Neural progenitor cell (in vitro differentiated cells): ENCODE results near the gene FBXL22. TPM values are rescaled to one million over a fixed set of nuclear protein-coding genes. Genes with fewer than 3 reads are reported as not detected.

Source experiments
- DNase-seq: peaks from one replicate; pipeline ENCODE4 v3.0.0-alpha.2; 2016; ENCODE audit warnings: low spot score
- H2AFZ ChIP-seq: fragments of 200-600 bp; sonication (generic); replicated peaks from 2 replicates; pipeline ENCODE4 v1.6.1; 2016; ENCODE audit warnings: antibody characterized with exemption
- H3F3A ChIP-seq: fragments of 200-600 bp; sonication (generic); 2 replicates; pipeline ENCODE4 v1.6.1; 2016; ENCODE audit warnings: antibody characterized with exemption, low read depth
- H3K27ac ChIP-seq: fragments of 200-600 bp; sonication (generic); 2 replicates; pipeline ENCODE4 v1.5.1; 2016; ENCODE audit warnings: mild to moderate bottlenecking
- H3K27me3 ChIP-seq: fragments of 200-600 bp; sonication (generic); 2 replicates; pipeline ENCODE4 v1.6.1; 2016; ENCODE audit warnings: mild to moderate bottlenecking, moderate library complexity
- H3K36me3 ChIP-seq: fragments of 200-600 bp; sonication (generic); 2 replicates; pipeline ENCODE4 v1.5.1; 2016
- H3K4me1 ChIP-seq: fragments of 200-600 bp; sonication (generic); 2 replicates; pipeline ENCODE4 v1.6.1; 2016; ENCODE audit warnings: mixed run types
- H3K4me2 ChIP-seq: fragments of 200-600 bp; sonication (generic); 2 replicates; pipeline ENCODE4 v1.6.1; 2016
- H3K4me3 ChIP-seq: fragments of 200-600 bp; sonication (generic); 2 replicates; pipeline ENCODE4 v1.5.1; 2016
- H3K79me2 ChIP-seq: fragments of 200-600 bp; sonication (generic); 2 replicates; pipeline ENCODE4 v1.6.1; 2016; ENCODE audit warnings: low read depth
- H3K9ac ChIP-seq: fragments of 200-600 bp; sonication (generic); 2 replicates; pipeline ENCODE4 v1.6.1; 2016
- H3K9me3 ChIP-seq: fragments of 200-600 bp; sonication (generic); 2 replicates; pipeline ENCODE4 v1.5.1; 2016; ENCODE audit warnings: low read depth
- H4K20me1 ChIP-seq: fragments of 200-600 bp; sonication (generic); 2 replicates; pipeline ENCODE4 v1.6.1; 2016; ENCODE audit warnings: low read depth
- H3K27ac Mint-ChIP-seq: 3 replicates; pipeline ENCODE4 v1.8.0; 2021; ENCODE audit warnings: mixed read lengths
- H3K27me3 Mint-ChIP-seq: 2 replicates; pipeline ENCODE4 v1.8.0; 2022; ENCODE audit warnings: low read depth, mild to moderate bottlenecking, inconsistent platforms, moderate library complexity, mixed read lengths; ENCODE audit not compliant: insufficient read depth
- H3K36me3 Mint-ChIP-seq: 3 replicates; pipeline ENCODE4 v1.8.0; 2021; ENCODE audit warnings: mixed read lengths
- H3K4me1 Mint-ChIP-seq: 3 replicates; pipeline ENCODE4 v1.8.0; 2021; ENCODE audit warnings: mixed read lengths
- H3K4me3 Mint-ChIP-seq: 3 replicates; pipeline ENCODE4 v1.8.0; 2021; ENCODE audit warnings: mild to moderate bottlenecking, moderate library complexity, mixed read lengths
- H3K9me3 Mint-ChIP-seq: 3 replicates; pipeline ENCODE4 v1.8.0; 2020; ENCODE audit warnings: mixed read lengths
- EZH2 ChIP-seq: fragments of 200-600 bp; sonication (generic); IDR thresholded peaks from 2 replicates; pipeline ENCODE4 v1.6.1; 2017; ENCODE audit warnings: antibody characterized with exemption, mild to moderate bottlenecking, moderate library complexity
- EZH2phosphoT487 ChIP-seq: fragments of 200-600 bp; sonication (generic); IDR thresholded peaks from 2 replicates; pipeline ENCODE4 v1.6.1; 2017; ENCODE audit warnings: antibody characterized with exemption
- total RNA-seq: library from RNA; depleted of rRNA; stranded (reverse); fragments of >200 nt; gene quantifications from 2 replicates; pipeline ENCODE4 v1.2.3, GENCODE V29; 2015; ENCODE audit warnings: low replicate concordance
- TF ChIP-seq, protein P1 (sequence below): fragments of 200-600 bp; sonication (generic); IDR thresholded peaks from 2 replicates; pipeline ENCODE4 v1.5.1; 2017; ENCODE audit warnings: antibody characterized with exemption, mild to moderate bottlenecking

FBXL22 gene
- total RNA-seq, 1 donor from 2014 or later, result 0.71 TPM

DNA sequence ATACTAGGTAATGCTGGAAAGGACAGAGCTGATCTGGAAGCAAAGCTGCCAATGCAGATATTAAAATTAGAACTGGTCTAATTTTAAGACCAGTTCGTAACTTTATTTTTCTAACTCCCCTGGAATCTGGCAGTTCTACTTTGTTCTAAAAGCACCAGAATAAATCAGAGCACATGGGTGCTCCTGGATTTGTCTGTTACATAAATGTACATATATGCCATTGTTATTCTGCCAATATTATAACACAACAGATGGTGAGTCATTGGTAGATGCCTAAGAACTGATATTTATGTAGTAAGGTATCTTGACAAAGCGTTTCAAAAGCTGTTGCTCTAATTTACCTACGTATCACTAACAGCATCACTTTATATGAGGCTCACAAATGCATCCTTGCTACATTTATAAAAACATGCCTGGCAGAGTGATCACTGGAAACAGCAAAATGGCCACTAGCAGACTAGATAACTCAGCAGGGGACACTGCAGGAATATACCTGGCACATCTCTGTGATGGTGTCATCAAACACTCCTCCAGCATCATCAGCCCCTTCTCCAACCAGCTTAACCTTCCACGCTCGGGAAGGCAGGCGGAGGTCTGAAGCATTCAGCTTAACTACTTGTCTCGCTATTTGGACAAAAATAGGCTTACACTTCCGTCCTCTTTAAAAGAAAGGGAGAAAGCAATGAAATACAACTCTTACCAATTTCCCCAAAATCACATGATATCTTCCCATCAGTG lies 26.2 kb downstream of the FBXL22 start:
- DNase-seq, result no peak
- H3K9ac ChIP-seq, result no peak overlapping the region
- Mint-ChIP-seq H3K36me3 (peaks cover 37% of the 10 kb centered on the region), H3K9me3 (peaks cover 10% of the 10 kb centered on the region), H3K4me1 (no peaks in the 10 kb centered on the region), H3K27me3 (no peaks in the 10 kb centered on the region), H3K27ac (no peak overlapping the region), H3K4me3 (no peak overlapping the region)
- H3F3A ChIP-seq, result no peaks in the 10 kb centered on the region
- H3K4me3 ChIP-seq, result no peak overlapping the region
- no peak overlapping the region for H3K4me2 ChIP-seq
- no peak overlapping the region for H2AFZ ChIP-seq
- no peak for TF ChIP-seq EZH2
- TF ChIP-seq, protein P1, sequence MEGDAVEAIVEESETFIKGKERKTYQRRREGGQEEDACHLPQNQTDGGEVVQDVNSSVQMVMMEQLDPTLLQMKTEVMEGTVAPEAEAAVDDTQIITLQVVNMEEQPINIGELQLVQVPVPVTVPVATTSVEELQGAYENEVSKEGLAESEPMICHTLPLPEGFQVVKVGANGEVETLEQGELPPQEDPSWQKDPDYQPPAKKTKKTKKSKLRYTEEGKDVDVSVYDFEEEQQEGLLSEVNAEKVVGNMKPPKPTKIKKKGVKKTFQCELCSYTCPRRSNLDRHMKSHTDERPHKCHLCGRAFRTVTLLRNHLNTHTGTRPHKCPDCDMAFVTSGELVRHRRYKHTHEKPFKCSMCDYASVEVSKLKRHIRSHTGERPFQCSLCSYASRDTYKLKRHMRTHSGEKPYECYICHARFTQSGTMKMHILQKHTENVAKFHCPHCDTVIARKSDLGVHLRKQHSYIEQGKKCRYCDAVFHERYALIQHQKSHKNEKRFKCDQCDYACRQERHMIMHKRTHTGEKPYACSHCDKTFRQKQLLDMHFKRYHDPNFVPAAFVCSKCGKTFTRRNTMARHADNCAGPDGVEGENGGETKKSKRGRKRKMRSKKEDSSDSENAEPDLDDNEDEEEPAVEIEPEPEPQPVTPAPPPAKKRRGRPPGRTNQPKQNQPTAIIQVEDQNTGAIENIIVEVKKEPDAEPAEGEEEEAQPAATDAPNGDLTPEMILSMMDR, result no peak
- TF ChIP-seq EZH2phosphoT487, result no peak
- no peaks in the 10 kb centered on the region for H4K20me1 ChIP-seq
- H3K4me1 ChIP-seq, result no peaks in the 10 kb centered on the region
- no peaks in the 10 kb centered on the region for H3K79me2 ChIP-seq
- H3K27me3 ChIP-seq, result no peaks in the 10 kb centered on the region
- no peak overlapping the region for H3K27ac ChIP-seq
- H3K9me3 ChIP-seq, result no peaks in the 10 kb centered on the region
- H3K36me3 ChIP-seq, result peaks cover 7% of the 10 kb centered on the region

DNA sequence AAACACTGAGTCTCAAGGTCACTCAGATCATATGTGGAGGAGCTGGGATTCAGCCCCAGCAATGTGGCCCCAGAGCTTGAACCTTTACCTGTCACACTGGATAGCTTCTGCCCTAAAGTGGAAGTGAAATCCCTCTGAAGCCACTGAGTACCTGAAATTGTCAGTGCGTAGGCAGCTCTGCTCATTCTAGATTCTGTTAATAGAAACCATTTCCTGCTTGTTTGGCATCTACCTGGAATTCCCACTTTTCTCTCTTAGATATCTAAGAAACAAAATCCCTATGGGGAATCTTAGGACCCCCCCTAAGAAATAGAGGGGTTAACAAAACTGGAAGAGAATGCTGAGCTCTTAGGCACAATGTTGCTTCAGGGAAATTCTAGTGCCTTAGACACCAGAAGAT lies 29.8 kb downstream of the FBXL22 start:
- Mint-ChIP-seq H3K4me3 (no peak overlapping the region), H3K27me3 (no peaks in the 10 kb centered on the region), H3K9me3 (no peaks in the 10 kb centered on the region), H3K4me1 (no peaks in the 10 kb centered on the region), H3K27ac (no peak overlapping the region), H3K36me3 (peaks cover 28% of the 10 kb centered on the region)
- H3K9ac ChIP-seq, result no peak overlapping the region
- H2AFZ ChIP-seq, result no peak overlapping the region
- H3K27me3 ChIP-seq, result no peaks in the 10 kb centered on the region
- H4K20me1 ChIP-seq, result no peaks in the 10 kb centered on the region
- no peaks in the 10 kb centered on the region for H3F3A ChIP-seq
- H3K36me3 ChIP-seq, result peaks cover 5% of the 10 kb centered on the region
- no peak for DNase-seq
- no peaks in the 10 kb centered on the region for H3K79me2 ChIP-seq
- no peak for TF ChIP-seq EZH2
- TF ChIP-seq EZH2phosphoT487, result no peak
- TF ChIP-seq, protein P1, result no peak
- H3K9me3 ChIP-seq, result no peaks in the 10 kb centered on the region
- H3K27ac ChIP-seq, result no peak overlapping the region
- no peak overlapping the region for H3K4me2 ChIP-seq
- H3K4me3 ChIP-seq, result no peak overlapping the region
- H3K4me1 ChIP-seq, result no peaks in the 10 kb centered on the region

DNA sequence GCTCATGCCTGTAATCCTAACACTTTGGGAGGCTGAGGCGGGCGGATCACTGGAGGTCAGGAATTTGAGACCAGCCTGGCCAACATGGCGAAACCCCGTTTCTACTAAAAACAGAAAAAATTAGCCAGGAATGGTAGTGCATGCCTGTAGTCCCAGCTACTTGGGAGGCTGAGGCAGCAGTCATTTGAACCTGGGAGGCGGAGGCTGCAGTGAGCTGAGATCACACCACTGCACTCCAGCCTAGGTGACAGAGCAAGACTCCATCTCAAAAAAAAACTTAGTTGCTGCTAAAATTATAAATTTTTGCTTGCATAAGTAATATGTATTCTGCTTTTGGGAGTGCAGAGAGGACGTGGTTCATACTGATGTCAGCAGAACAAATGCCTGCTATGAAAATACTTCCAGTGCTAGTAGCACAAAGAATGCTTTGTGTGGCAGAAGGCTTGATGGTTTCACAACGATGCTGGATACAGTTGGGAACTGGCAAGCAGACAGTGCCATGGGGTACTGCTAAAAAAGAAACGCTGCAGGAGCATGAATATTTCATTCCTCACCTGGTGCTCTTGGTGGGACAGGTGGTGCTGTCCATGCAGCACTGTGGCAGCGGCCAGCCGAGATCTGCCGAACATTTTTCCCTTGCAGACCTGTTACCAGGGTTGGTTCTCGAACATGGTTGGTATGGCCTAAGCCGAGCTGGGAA lies 31.1 kb downstream of the FBXL22 start:
- Mint-ChIP-seq H3K9me3 (no peaks in the 10 kb centered on the region), H3K27ac (no peak overlapping the region), H3K4me3 (no peak overlapping the region), H3K4me1 (no peaks in the 10 kb centered on the region), H3K27me3 (no peaks in the 10 kb centered on the region), H3K36me3 (peaks cover 28% of the 10 kb centered on the region)
- no peaks in the 10 kb centered on the region for H3F3A ChIP-seq
- H3K36me3 ChIP-seq, result no peaks in the 10 kb centered on the region
- no peak overlapping the region for H3K4me3 ChIP-seq
- no peaks in the 10 kb centered on the region for H3K9me3 ChIP-seq
- H3K27ac ChIP-seq, result no peak overlapping the region
- no peaks in the 10 kb centered on the region for H4K20me1 ChIP-seq
- H3K4me2 ChIP-seq, result no peak overlapping the region
- TF ChIP-seq, protein P1, result no peak
- TF ChIP-seq EZH2 (no peak), EZH2phosphoT487 (no peak)
- H3K4me1 ChIP-seq, result no peaks in the 10 kb centered on the region
- H2AFZ ChIP-seq, result no peak overlapping the region
- H3K9ac ChIP-seq, result no peak overlapping the region
- no peak for DNase-seq
- no peaks in the 10 kb centered on the region for H3K79me2 ChIP-seq
- no peaks in the 10 kb centered on the region for H3K27me3 ChIP-seq
